Omental fat pad (tissue), 4 donors: ENCODE data around the gene IFNE. TPM values are rescaled to one million over a fixed set of nuclear protein-coding genes. Genes with fewer than 3 reads are reported as not detected.

Source experiments
- ATAC-seq: fragments of 150-250 bp; one replicate; pipeline ENCODE4 v1.9.1; 2016; ENCODE audit warnings: mild to moderate bottlenecking, moderate library complexity; ENCODE audit not compliant: low FRiP score
- DNase-seq: peaks from one replicate; pipeline ENCODE4 v3.0.0-alpha.2; 2019; ENCODE audit warnings: low spot score
- total RNA-seq, 4 donors: library from RNA; depleted of rRNA; stranded (reverse); fragments of >200 nt; gene quantifications; one replicate each; pipeline ENCODE4 v1.1.0, GENCODE V29; 2016
- TF ChIP-seq, protein P1 (sequence below), 3 donors: fragments of 450-650 bp; IDR thresholded peaks; one replicate each; pipeline ENCODE4 v1.5.1; 2016 to 2017; ENCODE audit warnings: antibody characterized with exemption in 3 of 3, mild to moderate bottlenecking in 3 of 3, moderate library complexity in 2 of 3

IFNE gene
- total RNA-seq, 4 donors from 2014 or later: 1.7 to 1.8 TPM; not detected in 2

DNA sequence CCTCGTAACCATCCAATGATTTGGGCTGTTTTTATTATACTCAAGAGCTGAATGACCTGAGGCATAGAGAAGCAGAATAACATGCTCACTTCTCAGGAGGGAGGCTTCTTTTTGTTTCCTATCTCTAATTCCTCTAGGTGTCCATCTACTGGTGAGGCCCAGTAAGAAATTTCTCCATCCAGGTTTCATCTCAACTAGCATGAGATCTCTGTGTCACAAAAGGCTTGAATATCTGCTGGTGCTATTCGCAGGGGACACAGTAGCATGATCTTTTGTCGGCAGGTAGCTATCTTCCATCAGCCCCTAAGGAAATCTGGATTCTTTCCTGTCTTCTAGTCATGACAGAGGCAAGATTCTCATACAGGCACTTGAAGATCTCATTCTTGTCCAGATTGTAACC is 8.9 kb downstream of the IFNE start:
- DNase-seq (no peak), ATAC-seq (no peak)
- TF ChIP-seq, protein P1, sequence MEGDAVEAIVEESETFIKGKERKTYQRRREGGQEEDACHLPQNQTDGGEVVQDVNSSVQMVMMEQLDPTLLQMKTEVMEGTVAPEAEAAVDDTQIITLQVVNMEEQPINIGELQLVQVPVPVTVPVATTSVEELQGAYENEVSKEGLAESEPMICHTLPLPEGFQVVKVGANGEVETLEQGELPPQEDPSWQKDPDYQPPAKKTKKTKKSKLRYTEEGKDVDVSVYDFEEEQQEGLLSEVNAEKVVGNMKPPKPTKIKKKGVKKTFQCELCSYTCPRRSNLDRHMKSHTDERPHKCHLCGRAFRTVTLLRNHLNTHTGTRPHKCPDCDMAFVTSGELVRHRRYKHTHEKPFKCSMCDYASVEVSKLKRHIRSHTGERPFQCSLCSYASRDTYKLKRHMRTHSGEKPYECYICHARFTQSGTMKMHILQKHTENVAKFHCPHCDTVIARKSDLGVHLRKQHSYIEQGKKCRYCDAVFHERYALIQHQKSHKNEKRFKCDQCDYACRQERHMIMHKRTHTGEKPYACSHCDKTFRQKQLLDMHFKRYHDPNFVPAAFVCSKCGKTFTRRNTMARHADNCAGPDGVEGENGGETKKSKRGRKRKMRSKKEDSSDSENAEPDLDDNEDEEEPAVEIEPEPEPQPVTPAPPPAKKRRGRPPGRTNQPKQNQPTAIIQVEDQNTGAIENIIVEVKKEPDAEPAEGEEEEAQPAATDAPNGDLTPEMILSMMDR (IDR thresholded peaks at IDR 0.05): no peak

DNA sequence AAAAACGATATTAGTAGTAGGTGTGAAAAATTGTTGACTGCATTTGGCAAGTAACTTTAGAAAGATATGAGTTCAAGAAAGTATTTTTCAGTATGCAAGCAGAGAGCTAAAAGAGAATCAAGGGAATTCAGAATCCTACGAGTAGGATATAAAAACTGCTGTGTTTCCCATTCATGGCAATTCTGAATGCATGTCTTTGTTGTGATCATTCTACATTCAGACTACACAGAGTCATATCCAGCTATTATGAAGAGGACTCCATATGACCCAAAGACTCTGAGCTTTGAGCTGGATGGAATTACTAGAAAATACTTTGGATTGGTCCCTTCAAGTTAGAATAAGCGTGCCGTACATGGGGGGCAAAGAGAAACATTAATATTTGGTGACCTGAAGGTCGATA is 12.0 kb downstream of the IFNE start:
- no peak for DNase-seq
- no peak for ATAC-seq
- TF ChIP-seq, protein P1 (IDR thresholded peaks at IDR 0.05): no peak

DNA sequence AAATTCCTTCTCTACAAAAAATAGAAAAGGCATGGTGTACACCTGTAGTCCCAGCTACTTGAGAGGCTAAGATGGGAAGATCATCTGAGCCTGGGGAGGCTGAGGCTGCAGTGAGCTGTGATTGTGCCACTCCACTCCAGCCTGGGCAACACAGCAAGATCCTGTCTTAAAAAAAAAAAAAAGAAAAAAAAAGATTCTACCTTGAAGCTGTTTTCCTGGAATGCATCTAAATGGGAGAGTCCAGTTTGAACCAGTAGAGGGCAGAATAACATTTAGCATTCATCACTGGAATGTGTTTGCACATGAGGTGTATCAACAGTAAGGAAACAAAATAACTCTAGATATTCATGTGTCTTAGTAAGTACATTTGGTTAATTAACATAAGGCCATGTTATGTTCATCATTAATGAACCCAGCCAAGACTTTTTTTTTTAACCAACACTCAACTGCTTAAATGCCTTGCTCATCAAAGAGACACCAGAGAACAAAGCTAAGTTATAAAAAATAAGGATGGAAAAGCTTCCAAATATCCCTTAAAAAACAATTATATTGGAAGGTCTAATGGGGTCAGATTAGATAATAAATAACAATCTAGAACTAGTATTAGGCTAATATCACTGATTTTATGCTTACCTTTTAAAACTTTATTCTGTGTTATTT is 16.1 kb downstream of the IFNE start:
- no peak for ATAC-seq
- TF ChIP-seq, protein P1 (IDR thresholded peaks at IDR 0.05): no peak
- DNase-seq: no peak

DNA sequence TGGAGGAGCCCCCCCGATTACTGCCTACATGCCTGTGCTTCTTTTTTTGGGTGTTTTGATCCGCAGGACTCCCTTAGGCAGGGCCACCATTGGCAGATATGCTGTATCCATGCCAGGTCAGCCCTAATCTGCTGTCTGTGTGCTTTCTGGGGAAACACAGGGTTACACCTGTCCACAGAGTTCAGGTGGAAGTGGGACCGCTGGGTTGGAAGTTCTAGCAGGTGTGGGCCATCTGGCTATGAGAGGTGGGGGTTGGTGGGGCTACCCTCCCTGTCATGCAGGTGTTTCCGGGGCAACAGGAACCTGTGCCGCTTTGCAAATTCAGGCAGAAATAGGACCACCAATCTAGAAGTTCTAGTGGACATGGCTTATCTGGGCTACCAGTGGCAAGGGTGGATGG is 17.0 kb downstream of the IFNE start:
- TF ChIP-seq, protein P1 (IDR thresholded peaks at IDR 0.05): no peak
- no peak for DNase-seq
- ATAC-seq: no peak

DNA sequence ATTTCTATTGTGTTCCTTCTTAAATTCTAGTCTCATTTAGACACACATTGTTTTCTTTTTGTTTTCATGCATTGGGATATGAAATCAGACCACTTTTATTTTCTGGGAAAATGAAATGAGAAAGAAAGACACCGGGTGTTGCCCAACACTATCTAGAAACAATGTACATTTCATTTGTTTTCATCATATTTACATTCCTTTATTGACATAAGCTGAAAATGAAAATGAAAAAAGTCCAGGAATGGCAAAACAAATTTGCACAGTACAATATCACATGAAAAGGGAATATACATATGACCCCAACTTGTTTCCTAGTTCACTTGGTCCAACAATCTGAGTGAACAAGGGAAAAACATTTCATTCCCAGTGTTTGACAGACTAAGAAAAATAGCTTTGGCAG is 20.7 kb downstream of the IFNE start:
- DNase-seq (no peak), ATAC-seq (no peak)
- TF ChIP-seq, protein P1 (IDR thresholded peaks at IDR 0.05): no peak

DNA sequence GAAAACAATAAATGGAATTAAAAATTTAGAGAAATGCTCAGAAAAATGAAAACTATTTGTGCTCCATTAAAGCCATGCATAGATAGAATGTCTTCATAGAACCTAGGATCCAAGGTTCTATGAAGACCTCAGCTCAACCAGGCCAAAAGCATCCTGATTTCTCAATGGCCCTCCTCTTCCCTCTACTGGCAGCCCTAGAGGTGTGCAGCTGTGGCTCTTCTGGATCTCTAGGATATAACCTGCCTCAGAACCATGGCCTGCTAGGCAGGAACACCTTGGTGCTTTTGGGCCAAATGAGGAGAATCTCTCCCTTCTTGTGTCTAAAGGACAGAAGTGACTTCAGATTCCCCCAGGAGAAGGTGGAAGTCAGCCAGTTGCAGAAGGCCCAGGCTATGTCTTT is 26.8 kb downstream of the IFNE start:
- DNase-seq: no peak
- ATAC-seq: peak; percentile 65

DNA sequence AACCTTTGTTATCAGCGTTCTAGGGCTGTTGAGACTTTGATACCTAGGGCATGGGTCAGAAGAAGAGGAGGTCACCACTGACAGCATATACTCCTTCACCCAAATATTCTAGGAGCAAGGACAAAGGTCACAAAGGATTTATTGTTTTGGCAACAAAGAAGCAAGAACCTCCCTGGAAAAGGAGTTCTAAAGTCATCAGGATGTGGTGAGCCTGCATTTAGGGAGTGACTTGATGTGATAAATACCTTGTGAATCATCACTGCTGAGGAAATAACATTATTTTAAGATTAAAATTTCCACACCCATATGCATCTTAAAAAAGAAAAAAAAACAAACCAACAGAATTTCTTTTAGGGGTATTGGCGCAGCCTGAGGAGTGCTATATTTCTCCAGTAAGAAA is 28.0 kb downstream of the IFNE start:
- ATAC-seq: peak; percentile 69
- DNase-seq: no peak
- TF ChIP-seq, protein P1 (IDR thresholded peaks at IDR 0.05): no peak

More for the DNA sequence above, 26.8 kb downstream of the IFNE start:
- TF ChIP-seq, protein P1 (IDR thresholded peaks at IDR 0.05): no peak
